GM18858 (cell line): ENCODE measurements around the gene PDGFA.

Source experiments
- ATAC-seq: cut with Tn5 transposase; IDR thresholded peaks from one replicate; pipeline ENCODE4 v1.9.1; 2021; ENCODE audit not compliant: unreplicated experiment

The PDGFA gene

DNA sequence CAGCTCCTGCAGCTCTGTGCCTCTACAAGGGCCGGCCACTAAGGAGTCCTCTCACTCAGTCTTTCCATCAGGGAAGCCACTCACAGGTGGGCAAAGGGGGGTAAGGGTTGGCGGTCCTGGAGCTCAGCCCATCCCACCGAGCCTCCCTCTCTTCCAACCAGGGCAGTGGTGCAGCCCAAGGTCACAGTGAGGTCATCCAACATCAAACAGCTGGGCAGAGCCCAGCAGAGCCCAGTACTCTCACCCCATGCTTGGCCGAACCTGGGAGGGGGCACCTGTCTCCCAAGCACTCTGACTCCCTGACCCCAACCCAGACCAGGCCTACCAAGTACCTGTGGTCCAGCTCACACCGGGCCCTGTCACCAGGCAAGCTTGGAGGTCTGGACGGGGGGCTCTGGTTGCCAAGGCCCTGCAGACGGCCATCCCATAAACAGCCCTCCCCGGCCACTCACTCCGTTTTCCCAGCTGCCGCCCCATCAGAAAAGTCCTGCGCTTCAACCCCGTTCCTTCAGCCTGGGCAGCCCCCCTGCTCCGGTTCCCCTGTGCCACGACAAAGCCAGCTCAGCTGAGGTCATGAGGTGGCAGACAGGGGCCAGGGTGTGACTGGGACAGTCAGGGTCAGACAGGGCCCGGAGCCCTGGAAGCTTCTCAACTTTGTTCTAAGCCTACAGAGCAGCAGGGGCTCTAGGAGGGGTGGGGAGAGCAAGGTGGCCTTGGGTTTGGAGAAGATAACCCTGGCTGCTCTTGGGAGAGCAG, 27.5 kb downstream of the PDGFA start:
- no peak for ATAC-seq

GRCh38 chr7:491292-491957, 28.2 kb downstream of the PDGFA start:
- ATAC-seq, result no peak

DNA sequence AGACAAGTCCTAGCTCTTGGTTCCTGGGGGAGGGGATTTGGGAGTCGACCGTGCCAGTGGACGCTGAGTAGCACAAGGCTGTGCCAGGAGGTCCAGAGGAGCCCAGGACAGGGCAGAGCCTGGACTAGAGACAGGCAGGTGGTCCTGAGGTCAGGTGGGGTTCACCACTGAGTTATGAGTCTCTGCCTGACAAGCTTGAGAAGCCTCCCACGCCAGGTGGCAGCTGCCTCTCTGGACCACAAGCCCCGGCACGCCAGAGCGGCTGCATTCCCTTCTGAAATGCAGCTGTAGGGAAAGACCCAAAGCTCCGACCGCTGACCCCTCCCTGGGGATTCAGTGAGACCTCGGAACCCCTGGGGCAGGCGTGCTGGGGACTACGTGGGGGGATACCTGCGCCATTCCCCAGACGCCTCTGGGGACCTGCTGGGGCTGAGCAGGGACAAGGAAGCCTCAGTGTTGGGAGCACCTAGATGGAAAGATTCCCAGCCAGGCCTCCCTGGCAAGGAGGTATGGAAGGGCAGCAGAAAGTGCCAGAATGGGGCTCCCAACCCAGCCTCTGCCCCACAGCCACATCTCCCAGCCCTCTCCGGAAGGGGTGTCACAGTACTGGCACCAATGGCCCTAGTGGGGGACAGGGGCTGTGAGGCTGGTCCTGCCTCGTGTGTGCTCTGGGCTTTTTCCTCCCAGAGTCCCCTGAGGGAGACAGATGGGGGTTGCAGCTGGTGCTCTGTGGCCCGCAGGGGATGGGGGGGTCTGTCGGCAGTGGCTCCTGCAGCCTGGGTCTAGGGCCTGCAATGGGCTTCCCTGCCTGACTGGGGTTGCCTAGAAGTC, 29.0 kb downstream of the PDGFA start:
- ATAC-seq, result no peak

GRCh38 chr7:489876-490275, 29.8 kb downstream of the PDGFA start:
- ATAC-seq, result no peak

DNA sequence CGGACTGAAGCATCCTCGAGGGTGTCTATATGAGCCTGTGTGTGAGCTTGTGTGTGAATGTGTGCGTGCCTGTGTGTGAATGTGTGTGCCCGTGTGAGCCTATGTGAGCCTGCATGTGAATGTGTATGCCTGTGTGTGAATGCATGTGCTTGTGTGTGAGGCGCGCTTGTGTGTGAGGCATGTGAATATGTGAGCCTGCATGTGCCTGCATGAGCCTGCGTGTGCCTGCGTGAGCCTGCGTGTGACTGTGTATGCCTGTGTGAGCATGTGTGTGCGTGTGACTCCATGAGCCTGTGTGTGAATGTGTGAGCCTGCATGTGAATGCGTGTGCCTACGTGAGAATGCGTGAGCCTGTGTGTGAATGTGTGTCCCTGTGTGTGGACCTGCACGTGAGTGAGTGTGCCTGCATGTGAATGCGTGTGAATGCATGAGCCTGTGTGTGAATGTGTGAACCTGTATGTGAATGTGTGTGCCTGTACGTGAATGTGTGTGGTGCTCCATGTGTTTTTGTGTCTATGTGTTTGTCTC, 33.4 kb downstream of the PDGFA start:
- ATAC-seq, result no peak

GRCh38 chr7:485188-486081, 34.2 kb downstream of the PDGFA start:
- no peak for ATAC-seq

DNA sequence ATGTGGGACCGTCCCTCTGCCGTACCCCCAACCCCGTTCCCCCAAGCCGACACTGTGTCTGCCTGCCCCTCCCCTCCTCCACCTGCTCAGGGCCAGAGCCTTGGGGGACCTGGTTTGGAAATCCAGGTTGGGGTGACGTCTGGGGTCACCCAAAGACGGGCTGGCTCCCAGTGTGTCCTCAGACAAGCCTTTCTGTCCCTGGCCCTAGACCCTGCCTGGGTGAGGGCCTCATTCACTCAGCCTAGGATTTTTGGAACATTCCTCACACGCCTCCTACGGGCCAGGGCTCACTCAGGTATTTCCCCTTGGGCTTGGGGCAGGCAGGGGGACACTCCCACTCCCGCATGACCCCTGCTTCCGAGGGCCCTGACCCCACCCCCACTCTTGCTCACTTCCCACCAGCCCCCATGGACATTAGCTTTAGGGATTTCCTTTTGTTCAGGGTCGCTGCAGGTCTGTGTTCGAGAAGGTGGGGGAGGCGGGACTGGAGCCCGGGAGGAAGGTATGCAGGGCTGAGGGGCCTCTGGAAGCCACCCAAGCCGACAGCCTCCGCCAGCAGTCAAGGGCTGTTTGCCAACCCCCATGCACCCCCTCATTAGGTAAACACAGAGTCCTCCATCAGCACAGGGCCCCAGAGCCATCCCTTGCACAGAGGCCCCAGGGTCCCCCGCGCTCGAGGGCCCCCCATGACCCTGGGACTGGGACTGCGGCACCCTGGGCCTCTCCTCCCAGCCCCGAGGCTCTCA, 35.1 kb downstream of the PDGFA start:
- no peak for ATAC-seq

GRCh38 chr7:483656-484355, 35.8 kb downstream of the PDGFA start:
- no peak for ATAC-seq

- no peak for ATAC-seq
These were observed 37.0 kb downstream of the PDGFA start for GRCh38 chr7:482521-483083.

DNA sequence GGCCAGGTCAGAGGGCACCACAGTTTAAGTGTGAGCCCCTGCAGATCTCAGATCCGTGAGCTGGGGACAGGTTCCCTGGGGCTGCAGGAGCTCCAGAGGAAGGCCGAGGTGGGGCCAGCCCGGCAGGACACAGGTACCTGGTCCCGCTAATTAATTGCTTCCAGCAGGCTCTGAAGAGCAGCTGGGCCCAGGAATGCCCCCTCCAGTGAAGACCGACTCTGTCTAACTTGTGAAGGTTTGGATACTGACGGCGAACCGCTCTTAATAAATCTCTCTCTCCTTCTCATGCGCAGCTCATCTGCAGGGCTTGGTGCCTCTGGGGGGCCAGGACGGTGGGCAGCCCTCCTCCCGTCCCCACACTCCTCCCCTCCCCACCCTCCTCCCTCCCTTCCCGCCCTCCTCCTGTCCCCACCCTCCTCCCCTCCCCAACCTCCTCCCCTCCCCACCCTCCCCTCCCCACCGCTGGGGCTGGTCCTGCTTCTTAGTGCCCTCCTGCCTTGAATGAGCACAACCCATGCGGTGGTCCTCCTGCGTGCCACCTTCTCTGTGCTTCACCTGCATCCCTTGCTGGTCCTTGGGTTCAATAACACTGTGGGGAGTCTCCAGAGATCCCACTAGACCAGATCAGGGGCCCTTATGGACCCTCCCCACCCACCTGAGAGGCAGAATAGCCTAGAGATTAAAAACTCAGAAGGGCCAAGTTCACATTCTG, 38.3 kb downstream of the PDGFA start:
- no peak for ATAC-seq

- ATAC-seq, result no peak
These were observed 39.0 kb downstream of the PDGFA start for GRCh38 chr7:480531-481218.

- ATAC-seq, result no peak
These were observed 39.6 kb downstream of the PDGFA start for GRCh38 chr7:479948-480499.

GRCh38 chr7:479115-479947, 40.3 kb downstream of the PDGFA start:
- no peak for ATAC-seq

GRCh38 chr7:477626-478220, 41.9 kb downstream of the PDGFA start:
- ATAC-seq, result no peak

DNA sequence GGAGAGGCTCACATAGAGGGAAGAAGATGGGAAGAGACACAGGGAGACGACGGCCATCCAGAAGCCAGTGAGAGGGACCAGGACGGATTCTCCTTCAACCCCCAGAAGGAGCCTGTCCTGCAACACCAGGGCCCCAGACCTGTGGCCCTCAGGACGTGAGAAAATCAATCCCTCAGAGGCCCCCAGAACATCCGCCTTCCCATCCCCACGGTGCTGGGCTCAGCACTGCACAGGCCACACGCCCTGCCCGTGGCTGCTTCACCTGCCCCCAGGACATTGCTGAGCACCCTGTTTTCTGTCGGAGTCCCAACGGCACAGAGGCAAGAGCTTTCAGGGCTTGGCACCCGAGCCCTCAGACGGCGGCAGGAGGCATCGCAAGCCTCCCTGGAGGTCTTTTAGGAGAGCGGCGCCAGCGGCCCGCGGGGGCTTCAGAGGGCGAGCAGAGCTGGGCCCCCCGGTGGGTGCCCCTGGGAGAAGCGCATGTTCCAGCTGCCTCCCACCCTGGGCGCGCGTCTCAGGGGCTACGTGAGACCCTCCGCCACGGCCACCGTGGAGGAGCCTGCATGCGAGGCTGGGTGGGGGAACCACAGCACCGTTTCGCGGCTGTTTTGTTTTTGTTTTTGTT, 42.8 kb downstream of the PDGFA start:
- no peak for ATAC-seq
